SK-N-SH treated with all-trans-retinoic acid at 6 μM for 48 hours (cell line): Measurements from ENCODE around the gene MROH7.

Source experiments
- ATAC-seq: fragments of 200-7000 bp; cut with Tn5 transposase; 3 replicates; pipeline ENCODE4 v1.9.1; 2020; ENCODE audit warnings: mild to moderate bottlenecking, moderate library complexity
- CSDC2 ChIP-seq: fragments of 250-450 bp; sonication (Bioruptor Pico); IDR thresholded peaks from 2 replicates; pipeline ENCODE4 v1.5.0; 2020; ENCODE audit warnings: mild to moderate bottlenecking, moderate library complexity
- GLIS3 ChIP-seq: fragments of 250-450 bp; sonication (Bioruptor Pico); IDR thresholded peaks from 2 replicates; pipeline ENCODE4 v1.5.0; 2020; ENCODE audit warnings: mild to moderate bottlenecking, moderate library complexity
- ISL1 ChIP-seq: fragments of 250-450 bp; sonication (Bioruptor Pico); IDR thresholded peaks from 2 replicates; pipeline ENCODE4 v2.1.2; 2022; ENCODE audit warnings: mild to moderate bottlenecking, moderate library complexity
- OSR1 ChIP-seq: fragments of 250-450 bp; sonication (Bioruptor Pico); IDR thresholded peaks from 2 replicates; pipeline ENCODE4 v1.8.0; 2022; ENCODE audit warnings: moderate library complexity, mild to moderate bottlenecking, inconsistent platforms
- PPARA ChIP-seq: fragments of 250-450 bp; sonication (Bioruptor Pico); IDR thresholded peaks from 2 replicates; pipeline ENCODE4 v1.5.0; 2020; ENCODE audit warnings: mild to moderate bottlenecking, borderline replicate concordance
- RARB ChIP-seq: fragments of 250-450 bp; sonication (Bioruptor Pico); IDR thresholded peaks from 2 replicates; pipeline ENCODE4 v1.8.0; 2021; ENCODE audit warnings: mild to moderate bottlenecking, moderate library complexity
- SNAI2 ChIP-seq: fragments of 250-450 bp; sonication (Bioruptor Pico); IDR thresholded peaks from 2 replicates; pipeline ENCODE4 v1.5.0; 2020; ENCODE audit warnings: mild to moderate bottlenecking, moderate library complexity
- TCF4 ChIP-seq: fragments of 250-450 bp; sonication (Bioruptor Pico); IDR thresholded peaks from 2 replicates; pipeline ENCODE4 v1.8.0; 2021; ENCODE audit warnings: mild to moderate bottlenecking, moderate library complexity, borderline replicate concordance
- TOX ChIP-seq: fragments of 250-450 bp; sonication (Bioruptor Pico); IDR thresholded peaks from 2 replicates; pipeline ENCODE4 v1.8.0; 2021; ENCODE audit warnings: mild to moderate bottlenecking, moderate library complexity, borderline replicate concordance
- ZC3H10 ChIP-seq: fragments of 250-450 bp; sonication (Bioruptor Pico); IDR thresholded peaks from 2 replicates; pipeline ENCODE4 v1.5.1; 2021; ENCODE audit warnings: mild to moderate bottlenecking, moderate library complexity
- ZFP3 ChIP-seq: fragments of 250-450 bp; sonication (Bioruptor Pico); IDR thresholded peaks from 2 replicates; pipeline ENCODE4 v1.5.0; 2020; ENCODE audit warnings: mild to moderate bottlenecking, moderate library complexity
- ZFP30 ChIP-seq: fragments of 450-650 bp; formaldehyde crosslinking; IDR thresholded peaks from 2 replicates; pipeline ENCODE4 v1.5.0; 2022; ENCODE audit warnings: mild to moderate bottlenecking, moderate library complexity
- ZNF565 ChIP-seq: fragments of 450-650 bp; formaldehyde crosslinking; conservative IDR thresholded peaks from 2 replicates; pipeline ENCODE4 v1.5.0; 2020; ENCODE audit warnings: low read depth, mild to moderate bottlenecking, moderate library complexity
- ZNF70 ChIP-seq: fragments of 450-650 bp; formaldehyde crosslinking; IDR thresholded peaks from 2 replicates; pipeline ENCODE4 v1.5.0; 2020; ENCODE audit warnings: mild to moderate bottlenecking, moderate library complexity
- ZNF8 ChIP-seq: fragments of 450-650 bp; formaldehyde crosslinking; IDR thresholded peaks from 2 replicates; pipeline ENCODE4 v1.5.0; 2020; ENCODE audit warnings: mild to moderate bottlenecking, moderate library complexity
- TF ChIP-seq, protein P1 (sequence below): fragments of 250-450 bp; sonication (Bioruptor Pico); IDR thresholded peaks from 2 replicates; pipeline ENCODE4 v1.8.0; 2021; ENCODE audit warnings: low read depth, mild to moderate bottlenecking, moderate library complexity, borderline replicate concordance
- TF ChIP-seq, protein P2 (sequence below): fragments of 250-450 bp; sonication (Bioruptor Pico); IDR thresholded peaks from 2 replicates; pipeline ENCODE4 v1.5.1; 2020; ENCODE audit warnings: low read depth, mild to moderate bottlenecking, moderate library complexity
- TF ChIP-seq, protein P3 (sequence below): fragments of 250-450 bp; sonication (Bioruptor Pico); IDR thresholded peaks from 2 replicates; pipeline ENCODE4 v1.5.0; 2020; ENCODE audit warnings: mild to moderate bottlenecking, moderate library complexity
- TF ChIP-seq, protein P4 (sequence below): fragments of 250-450 bp; sonication (Bioruptor Pico); IDR thresholded peaks from 2 replicates; pipeline ENCODE4 v1.5.1; 2021; ENCODE audit warnings: mild to moderate bottlenecking, moderate library complexity
- TF ChIP-seq, protein P5 (sequence below): fragments of 250-450 bp; sonication (Bioruptor Pico); IDR thresholded peaks from 2 replicates; pipeline ENCODE4 v1.8.0; 2020; ENCODE audit warnings: mild to moderate bottlenecking, moderate library complexity, borderline replicate concordance

The MROH7 gene

DNA sequence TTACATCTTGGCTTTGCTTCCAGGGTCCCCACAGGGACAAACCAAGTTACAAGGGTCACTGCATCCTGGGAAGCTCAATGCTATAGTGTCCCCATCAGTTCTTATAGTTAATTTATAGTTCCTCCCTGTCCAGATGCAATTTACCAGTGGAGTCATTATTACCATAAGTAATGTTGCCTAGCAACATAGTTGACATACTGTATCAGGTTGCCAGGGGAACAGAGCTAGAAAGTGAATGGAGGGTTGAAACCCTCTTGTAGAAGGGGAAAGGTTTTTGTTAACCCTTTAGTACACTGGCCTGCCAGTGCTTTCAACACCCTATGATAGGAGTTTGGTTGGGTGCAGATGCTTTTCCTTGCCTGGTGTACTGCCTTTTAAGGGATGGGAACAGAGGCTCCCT lies 39.8 kb downstream of the MROH7 start:
- peak; percentile 56; the same call in 2 of the 3 replicates for ATAC-seq
- TF ChIP-seq ZNF8 (no peak), TOX (no peak), TCF4 (CRISPR knock-in tag) (no peak), OSR1 (CRISPR knock-in tag) (no peak), ZNF70 (CRISPR knock-in tag) (no peak), PPARA (CRISPR knock-in tag) (no peak), ZFP30 (CRISPR knock-in tag) (no peak), SNAI2 (no peak)

DNA sequence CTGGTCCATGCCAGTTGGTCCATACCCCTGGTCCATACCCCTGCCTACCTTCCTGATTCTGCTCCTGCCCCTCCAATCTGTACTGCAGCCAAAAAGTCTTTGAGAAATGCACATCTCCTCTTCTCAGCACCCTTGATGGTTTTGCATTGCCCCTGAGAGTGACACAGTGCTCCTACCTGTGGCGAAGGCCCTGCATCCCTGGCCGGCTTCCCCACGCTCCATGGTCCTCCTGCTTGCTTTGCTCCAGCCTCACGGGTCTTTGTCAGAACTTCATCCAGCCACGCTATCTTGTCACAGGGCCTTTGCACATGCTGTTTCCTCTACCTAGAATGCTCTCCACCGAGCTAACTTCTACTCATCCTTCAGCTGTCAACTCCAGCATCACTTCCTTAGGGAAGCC lies 41.9 kb downstream of the MROH7 start:
- TF ChIP-seq TCF4 (CRISPR knock-in tag) (no peak), ZNF565 (no peak), OSR1 (CRISPR knock-in tag) (no peak), ZNF8 (no peak), TOX (no peak)
- TF ChIP-seq, protein P1, sequence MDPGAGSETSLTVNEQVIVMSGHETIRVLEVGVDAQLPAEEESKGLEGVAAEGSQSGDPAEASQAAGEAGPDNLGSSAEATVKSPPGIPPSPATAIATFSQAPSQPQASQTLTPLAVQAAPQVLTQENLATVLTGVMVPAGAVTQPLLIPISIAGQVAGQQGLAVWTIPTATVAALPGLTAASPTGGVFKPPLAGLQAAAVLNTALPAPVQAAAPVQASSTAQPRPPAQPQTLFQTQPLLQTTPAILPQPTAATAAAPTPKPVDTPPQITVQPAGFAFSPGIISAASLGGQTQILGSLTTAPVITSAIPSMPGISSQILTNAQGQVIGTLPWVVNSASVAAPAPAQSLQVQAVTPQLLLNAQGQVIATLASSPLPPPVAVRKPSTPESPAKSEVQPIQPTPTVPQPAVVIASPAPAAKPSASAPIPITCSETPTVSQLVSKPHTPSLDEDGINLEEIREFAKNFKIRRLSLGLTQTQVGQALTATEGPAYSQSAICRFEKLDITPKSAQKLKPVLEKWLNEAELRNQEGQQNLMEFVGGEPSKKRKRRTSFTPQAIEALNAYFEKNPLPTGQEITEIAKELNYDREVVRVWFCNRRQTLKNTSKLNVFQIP (CRISPR knock-in tag), result no peak
- TF ChIP-seq, all 23 proteins: peak for 0
- ATAC-seq, result no peak

DNA sequence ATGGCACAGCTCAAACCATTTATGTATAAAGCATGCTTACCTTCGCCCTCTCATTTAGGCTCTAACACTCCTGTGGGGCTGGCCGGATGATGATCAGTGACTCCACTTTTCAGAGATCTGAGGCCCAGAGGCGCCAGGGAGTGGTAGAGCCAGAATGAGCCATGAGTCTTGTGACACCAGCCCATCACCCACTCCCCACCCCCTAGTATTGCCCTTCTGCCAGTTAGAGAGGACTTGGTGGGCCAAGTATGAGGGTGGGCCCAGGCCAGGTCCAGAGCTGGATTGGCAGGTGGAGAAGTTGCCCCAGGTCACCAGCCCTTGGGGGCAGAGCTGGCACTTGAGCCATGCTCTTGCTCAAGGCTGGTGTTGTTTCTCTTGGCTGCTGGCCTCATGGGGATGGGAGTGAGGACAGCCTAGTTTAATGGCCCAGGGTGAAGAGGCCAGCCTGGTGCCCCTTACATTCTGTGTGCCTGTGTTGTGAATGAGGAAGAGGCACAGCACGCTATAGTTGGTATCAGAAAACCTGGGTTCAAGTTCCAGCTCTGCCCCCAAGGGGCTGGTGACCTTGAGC lies 43.8 kb downstream of the MROH7 start:
- no peak for ATAC-seq
- TF ChIP-seq ZC3H10 (CRISPR knock-in tag) (no peak), ZNF565 (no peak), OSR1 (CRISPR knock-in tag) (no peak), ISL1 (CRISPR knock-in tag) (no peak), ZFP3 (CRISPR knock-in tag) (no peak), SNAI2 (no peak)
- TF ChIP-seq, protein P2, sequence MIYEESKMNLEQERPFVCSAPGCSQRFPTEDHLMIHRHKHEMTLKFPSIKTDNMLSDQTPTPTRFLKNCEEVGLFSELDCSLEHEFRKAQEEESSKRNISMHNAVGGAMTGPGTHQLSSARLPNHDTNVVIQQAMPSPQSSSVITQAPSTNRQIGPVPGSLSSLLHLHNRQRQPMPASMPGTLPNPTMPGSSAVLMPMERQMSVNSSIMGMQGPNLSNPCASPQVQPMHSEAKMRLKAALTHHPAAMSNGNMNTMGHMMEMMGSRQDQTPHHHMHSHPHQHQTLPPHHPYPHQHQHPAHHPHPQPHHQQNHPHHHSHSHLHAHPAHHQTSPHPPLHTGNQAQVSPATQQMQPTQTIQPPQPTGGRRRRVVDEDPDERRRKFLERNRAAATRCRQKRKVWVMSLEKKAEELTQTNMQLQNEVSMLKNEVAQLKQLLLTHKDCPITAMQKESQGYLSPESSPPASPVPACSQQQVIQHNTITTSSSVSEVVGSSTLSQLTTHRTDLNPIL (CRISPR knock-in tag), result no peak
- TF ChIP-seq, protein P3, sequence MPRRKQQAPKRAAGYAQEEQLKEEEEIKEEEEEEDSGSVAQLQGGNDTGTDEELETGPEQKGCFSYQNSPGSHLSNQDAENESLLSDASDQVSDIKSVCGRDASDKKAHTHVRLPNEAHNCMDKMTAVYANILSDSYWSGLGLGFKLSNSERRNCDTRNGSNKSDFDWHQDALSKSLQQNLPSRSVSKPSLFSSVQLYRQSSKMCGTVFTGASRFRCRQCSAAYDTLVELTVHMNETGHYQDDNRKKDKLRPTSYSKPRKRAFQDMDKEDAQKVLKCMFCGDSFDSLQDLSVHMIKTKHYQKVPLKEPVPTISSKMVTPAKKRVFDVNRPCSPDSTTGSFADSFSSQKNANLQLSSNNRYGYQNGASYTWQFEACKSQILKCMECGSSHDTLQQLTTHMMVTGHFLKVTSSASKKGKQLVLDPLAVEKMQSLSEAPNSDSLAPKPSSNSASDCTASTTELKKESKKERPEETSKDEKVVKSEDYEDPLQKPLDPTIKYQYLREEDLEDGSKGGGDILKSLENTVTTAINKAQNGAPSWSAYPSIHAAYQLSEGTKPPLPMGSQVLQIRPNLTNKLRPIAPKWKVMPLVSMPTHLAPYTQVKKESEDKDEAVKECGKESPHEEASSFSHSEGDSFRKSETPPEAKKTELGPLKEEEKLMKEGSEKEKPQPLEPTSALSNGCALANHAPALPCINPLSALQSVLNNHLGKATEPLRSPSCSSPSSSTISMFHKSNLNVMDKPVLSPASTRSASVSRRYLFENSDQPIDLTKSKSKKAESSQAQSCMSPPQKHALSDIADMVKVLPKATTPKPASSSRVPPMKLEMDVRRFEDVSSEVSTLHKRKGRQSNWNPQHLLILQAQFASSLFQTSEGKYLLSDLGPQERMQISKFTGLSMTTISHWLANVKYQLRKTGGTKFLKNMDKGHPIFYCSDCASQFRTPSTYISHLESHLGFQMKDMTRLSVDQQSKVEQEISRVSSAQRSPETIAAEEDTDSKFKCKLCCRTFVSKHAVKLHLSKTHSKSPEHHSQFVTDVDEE, result no peak
- TF ChIP-seq, protein P4, sequence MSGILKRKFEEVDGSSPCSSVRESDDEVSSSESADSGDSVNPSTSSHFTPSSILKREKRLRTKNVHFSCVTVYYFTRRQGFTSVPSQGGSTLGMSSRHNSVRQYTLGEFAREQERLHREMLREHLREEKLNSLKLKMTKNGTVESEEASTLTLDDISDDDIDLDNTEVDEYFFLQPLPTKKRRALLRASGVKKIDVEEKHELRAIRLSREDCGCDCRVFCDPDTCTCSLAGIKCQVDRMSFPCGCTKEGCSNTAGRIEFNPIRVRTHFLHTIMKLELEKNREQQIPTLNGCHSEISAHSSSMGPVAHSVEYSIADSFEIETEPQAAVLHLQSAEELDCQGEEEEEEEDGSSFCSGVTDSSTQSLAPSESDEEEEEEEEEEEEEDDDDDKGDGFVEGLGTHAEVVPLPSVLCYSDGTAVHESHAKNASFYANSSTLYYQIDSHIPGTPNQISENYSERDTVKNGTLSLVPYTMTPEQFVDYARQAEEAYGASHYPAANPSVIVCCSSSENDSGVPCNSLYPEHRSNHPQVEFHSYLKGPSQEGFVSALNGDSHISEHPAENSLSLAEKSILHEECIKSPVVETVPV (CRISPR knock-in tag), result no peak
- TF ChIP-seq, protein P5, sequence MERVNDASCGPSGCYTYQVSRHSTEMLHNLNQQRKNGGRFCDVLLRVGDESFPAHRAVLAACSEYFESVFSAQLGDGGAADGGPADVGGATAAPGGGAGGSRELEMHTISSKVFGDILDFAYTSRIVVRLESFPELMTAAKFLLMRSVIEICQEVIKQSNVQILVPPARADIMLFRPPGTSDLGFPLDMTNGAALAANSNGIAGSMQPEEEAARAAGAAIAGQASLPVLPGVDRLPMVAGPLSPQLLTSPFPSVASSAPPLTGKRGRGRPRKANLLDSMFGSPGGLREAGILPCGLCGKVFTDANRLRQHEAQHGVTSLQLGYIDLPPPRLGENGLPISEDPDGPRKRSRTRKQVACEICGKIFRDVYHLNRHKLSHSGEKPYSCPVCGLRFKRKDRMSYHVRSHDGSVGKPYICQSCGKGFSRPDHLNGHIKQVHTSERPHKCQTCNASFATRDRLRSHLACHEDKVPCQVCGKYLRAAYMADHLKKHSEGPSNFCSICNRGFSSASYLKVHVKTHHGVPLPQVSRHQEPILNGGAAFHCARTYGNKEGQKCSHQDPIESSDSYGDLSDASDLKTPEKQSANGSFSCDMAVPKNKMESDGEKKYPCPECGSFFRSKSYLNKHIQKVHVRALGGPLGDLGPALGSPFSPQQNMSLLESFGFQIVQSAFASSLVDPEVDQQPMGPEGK, result no peak

DNA sequence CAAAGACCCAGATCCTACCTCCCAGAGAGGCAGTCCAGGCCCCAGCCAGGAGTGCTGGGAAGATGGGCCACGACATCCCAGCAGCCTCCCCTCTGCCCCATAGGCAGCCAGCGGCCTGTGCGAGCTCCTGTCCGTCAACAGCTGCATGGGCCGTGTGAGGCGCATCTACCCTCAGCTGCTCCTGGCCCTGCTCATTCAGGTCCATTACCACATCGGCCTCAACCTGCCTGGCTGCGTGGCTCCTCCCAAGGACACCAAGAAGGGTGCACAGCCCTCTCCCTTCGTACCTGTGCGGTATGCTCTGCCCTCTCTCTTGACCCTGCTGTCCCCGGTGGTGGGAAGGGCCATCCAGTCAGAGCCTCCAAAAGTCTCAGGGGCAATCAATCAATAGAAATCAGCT lies 44.6 kb downstream of the MROH7 start:
- ATAC-seq, result no peak
- TF ChIP-seq GLIS3 (CRISPR knock-in tag) (no peak), CSDC2 (CRISPR knock-in tag) (no peak), ZNF565 (no peak), ZC3H10 (CRISPR knock-in tag) (no peak), ISL1 (CRISPR knock-in tag) (no peak), ZFP3 (CRISPR knock-in tag) (no peak), RARB (CRISPR knock-in tag) (no peak), ZNF8 (no peak)
- TF ChIP-seq, protein P2 (CRISPR knock-in tag), result no peak
- TF ChIP-seq, protein P5, result no peak
